Muscle of arm (tissue), 12 donors: ENCODE data around the gene CRHR2. TPM values are rescaled to one million over a fixed set of nuclear protein-coding genes. Genes with fewer than 3 reads are reported as not detected.

Experiments used
- DNase-seq: peaks from one replicate; pipeline ENCODE4 v3.0.0-alpha.2; 2013
- polyA plus RNA-seq, 12 donors: library from polyadenylated mRNA; unstranded; fragments of 120-200 nt; gene quantifications; one replicate each; pipeline ENCODE4 v1.2.1, GENCODE V29; 2013; ENCODE audit not compliant: insufficient read length in 12 of 12

Gene CRHR2
- polyA plus RNA-seq, 12 donors = 0.97 to 8.0 (median 3.3) TPM; not detected in 1

DNA sequence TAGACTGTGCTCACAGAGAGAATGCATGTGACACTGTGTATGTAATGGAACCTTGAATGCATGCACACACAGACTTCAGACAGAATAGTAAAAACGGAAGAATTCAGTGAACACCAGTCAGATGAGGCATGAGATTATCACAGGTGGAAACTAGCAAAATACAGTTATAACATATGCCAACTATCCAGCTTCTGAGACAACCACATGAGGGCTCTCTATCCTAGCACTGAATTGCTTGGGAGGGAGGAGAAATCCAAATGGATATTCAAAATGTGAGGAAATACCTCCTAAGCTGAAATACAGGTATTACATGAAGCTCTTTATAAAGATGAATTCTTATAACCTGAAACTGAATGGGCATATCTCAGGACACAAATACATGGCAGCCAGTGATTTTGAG, 57.0 kb downstream of the CRHR2 start:
- no peak for DNase-seq

DNA sequence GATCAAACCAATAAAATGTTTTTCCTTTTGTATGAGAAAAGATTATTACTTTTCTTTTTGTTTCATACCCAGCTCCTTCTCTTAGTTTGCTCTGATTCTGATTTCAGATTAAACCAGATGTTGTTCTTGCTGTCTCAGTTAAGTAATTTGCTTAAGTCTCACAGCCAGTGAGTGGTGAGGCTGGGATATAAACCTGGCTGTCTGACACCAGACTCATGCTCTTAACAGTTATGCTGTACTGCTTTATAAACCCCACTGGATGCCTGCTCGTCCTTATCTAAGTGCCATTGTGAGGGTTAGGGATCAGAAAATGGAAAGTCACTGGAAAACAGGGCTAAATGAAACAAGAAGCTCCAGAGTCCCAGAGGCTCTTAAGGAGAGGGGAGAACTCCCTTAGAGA, 63.3 kb downstream of the CRHR2 start:
- no peak for DNase-seq

DNA sequence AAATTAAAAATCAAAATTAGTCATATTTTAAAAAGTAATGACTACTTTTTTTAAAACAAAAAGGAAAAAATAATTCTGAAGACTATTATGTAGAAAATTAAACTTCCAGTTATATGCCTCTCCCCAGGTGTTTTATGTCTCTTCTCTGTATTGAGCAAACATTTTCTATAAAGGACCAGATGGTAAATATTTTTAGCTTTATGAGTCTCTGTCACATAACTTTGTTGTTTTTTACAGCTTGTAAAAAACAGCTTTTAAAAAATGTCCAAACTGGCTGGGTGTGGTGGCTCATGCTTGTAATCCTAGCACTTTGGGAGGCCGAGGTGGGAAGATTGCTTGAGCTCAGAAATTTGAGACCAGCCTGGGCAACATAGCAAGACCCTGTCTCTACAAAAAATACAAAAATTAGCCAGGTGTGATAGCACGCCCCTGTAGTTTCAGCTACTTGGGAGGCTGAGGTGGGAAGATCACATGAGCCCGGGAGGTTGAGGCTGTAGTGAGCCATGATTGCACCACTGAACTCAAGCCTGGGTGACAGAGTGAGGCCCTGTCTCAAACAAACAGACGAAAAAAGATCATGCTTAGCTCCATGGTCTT, 64.1 kb downstream of the CRHR2 start:
- DNase-seq = no peak

DNA sequence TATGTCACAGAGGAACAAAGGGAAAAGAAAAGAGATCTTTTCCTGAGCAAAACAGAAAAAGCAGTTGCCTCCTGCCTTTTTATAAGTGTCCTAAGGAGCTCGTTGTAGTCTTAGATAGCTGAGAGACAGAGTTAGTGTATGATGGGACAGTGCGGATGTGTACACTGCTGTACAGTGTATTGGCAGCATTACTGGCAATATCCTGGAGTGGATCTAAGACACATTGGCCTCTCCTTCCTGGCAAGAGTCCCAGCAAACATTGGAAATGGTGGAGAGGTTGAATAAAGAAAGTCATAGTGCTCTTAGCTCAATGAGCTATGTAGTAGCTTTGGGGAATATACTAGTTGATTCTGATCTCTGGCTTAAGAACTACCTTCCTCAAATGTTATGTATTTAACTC, 64.9 kb downstream of the CRHR2 start:
- DNase-seq = no peak

DNA sequence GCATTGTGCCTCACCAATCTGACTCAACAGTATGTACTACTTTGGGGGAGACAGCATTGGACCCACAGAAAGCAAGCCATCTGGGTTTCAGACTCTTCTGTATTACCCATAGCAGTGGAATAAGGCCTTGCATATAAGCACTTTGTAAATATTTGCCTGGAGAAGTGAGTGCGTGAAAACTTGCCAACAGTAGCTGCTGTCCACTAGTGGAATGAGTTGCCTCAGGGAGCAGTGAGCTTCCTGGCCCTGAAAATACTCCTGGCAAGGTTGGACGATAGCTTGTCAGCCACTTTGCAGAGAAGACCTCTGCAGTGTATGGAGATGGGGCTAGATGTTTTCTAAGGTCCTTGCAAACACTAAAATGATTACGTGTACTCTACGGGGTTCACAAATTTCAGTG, 65.9 kb downstream of the CRHR2 start:
- DNase-seq = no peak

DNA sequence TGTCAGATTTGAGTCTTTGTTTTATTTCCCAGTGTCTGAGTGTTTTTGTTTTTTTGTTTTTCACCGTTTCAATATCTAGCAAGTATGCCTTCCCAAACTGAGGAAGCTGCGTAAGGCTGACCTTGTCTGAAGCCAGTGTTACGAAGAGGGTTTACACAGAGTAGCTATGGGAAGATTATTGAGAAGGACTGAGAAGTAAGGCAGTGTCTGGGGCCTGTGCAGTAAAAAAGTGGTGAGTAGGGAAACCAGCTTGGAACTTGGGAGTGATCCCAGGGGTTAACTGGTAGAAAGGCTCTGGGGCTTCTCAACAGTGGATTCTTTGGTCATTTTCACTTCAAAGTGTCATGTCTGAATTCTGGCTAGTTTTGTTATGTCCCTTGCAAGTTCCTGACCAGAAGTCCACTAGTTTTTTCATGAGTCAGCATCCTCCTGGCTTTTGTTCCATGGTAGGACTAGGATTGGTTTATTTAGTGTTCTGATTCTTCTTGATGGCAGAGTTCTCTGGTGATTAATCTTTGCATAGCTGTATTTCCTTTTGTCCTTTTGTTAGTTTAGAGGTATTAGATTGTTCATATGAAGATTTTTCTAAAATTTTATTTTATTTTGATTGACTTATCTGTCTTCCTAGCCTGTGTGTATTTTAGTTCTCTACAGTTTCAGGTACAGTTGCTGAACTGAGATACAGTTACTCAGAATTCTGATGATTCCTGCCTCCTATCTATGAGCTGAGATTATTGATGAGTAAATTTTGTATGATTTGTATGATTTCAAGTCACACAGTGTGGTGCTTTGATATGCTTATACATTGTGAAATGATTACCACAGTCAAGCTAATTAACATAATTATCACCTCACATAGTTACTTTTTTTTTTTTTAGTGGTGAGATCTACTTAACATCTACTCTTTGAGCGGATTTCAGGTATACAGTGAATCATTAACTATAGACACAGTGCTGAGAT, 68.6 kb downstream of the CRHR2 start:
- DNase-seq = no peak

DNA sequence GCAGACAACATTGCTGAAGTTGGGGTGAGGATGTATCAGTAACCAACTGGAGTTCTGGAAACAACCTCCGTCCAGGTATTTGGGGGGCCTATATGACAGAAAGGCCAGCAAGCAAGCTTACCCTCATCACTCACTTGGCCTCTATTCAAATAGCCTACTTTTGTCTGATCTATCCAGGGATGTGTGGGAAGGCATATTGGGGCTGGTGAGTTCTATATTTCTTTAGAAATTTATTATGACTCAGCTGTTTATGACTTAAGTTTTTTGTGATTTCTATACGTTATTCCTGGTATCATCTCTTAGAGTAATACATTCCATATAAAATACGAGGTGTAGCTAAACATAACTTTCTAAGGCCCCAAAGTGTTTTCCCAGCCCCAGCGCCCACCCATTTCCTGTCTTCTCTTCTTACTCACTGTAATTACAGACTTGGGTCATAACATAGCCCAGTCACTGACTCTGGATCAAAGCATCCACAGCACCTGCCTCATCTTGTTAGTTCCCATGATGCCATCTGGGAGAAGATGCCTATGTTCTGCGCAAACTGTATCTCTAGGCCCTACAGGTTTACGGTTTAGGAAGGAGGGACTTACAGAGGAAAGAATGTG, 69.5 kb downstream of the CRHR2 start:
- no peak for DNase-seq

DNA sequence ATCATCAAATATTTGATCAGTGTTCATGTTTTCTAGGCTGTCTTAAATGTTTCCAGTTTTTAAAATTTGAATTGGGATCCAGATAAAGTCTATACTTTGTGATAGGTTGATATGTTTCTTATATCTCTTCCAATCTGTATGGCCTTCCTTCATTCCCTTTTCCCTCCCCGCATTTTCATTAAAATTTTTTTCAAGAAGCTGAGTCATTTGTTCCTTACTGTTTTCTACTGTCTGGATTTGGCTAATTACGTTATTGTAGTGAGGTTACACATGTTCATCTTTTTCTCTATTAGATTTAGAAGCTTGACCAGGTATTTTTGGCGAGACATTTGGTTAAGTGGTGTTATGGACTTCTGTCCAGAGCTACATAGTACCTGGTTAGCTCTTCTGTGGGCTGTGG, 76.4 kb downstream of the CRHR2 start:
- DNase-seq = no peak

DNA sequence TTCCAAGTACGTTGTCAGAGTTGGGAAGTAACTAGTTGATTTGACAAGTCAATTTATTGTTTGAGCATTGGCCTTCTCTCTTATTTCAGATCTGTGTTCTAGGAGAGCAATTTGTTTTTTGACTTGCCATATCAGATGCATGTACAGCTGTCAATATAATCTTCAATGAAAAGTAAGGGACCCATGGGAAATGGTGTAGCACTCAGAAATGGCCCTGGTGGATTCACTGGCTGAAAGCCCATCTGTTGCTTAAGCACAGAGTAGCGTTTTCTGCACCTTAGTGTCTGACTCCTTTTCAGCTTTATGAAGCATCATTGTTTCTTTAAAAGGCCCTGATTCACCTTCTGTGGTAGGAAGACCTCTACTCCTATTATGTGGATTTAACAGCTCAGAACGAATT, 77.4 kb downstream of the CRHR2 start:
- no peak for DNase-seq

Other genes with a start within 250 kb of the CRHR2 start
- gene NOD1, start 203.7 kb downstream of the CRHR2 start, polyA plus RNA-seq = 10 to 100 TPM in 10 of 12 donors, 1 to 10 TPM in 1, not detected in 1; 9.6 to 20.8 (median 15.7) TPM
- 10 to 100 TPM in 11 of 12 donors, not detected in 1; 29.2 to 50.2 (median 40.7) TPM for gene GGCT, start 177.6 kb downstream of the CRHR2 start, polyA plus RNA-seq
- 100 to 1,000 TPM in 1 of 12 donors, 10 to 100 TPM in 10, not detected in 1; 52.7 to 109 (median 74.4) TPM for gene GARS1, start 87.6 kb downstream of the CRHR2 start, polyA plus RNA-seq
- 10 to 100 TPM in 3 of 12 donors, 1 to 10 TPM in 8, not detected in 1; 2.8 to 11.9 (median 9.4) TPM for gene INMT, start 69.7 kb upstream of the CRHR2 start, polyA plus RNA-seq
- 10 to 100 TPM in 1 of 12 donors, 1 to 10 TPM in 10, not detected in 1; 3.8 to 20.0 (median 5.3) TPM for gene MINDY4, start 89.0 kb upstream of the CRHR2 start, polyA plus RNA-seq
- 100 to 1,000 TPM in 5 of 12 donors, 10 to 100 TPM in 6, not detected in 1; 76.8 to 135 (median 91.9) TPM for gene AQP1, start 229.4 kb upstream of the CRHR2 start, polyA plus RNA-seq